ENCODE measurements around the gene ZNF710.
"Not testable (repeated sequence)": the region's sequence is repeated elsewhere in the genome, so short reads cannot be mapped to it uniquely, and the experiment has no call there.

ZNF710 gene

GRCh38 chr15:90001062-90001682 is at the start of gene ZNF710:
Gene ZNF710, plus strand, starts transcription at chr15:90001324. Its CDS starts 65,814 bp downstream, at chr15:90067138.
- no peak for DNase-seq (ENCODE audit: low read depth, low spot score)

GRCh38 chr15:89954541-89954940 is 46.6 kb upstream of the ZNF710 start:
- DNase-seq (ENCODE audit: low read depth, low spot score), result no peak

- not testable (repeated sequence) for DNase-seq (ENCODE audit: low read depth, low spot score)
These were observed 45.6 kb upstream of the ZNF710 start for GRCh38 chr15:89955449-89955998.

GRCh38 chr15:89958107-89958805 is 42.9 kb upstream of the ZNF710 start:
- no peak for DNase-seq (ENCODE audit: low read depth, low spot score)

GRCh38 chr15:89963301-89964231 is 37.6 kb upstream of the ZNF710 start:
- DNase-seq (ENCODE audit: low read depth, low spot score), result no peak

GRCh38 chr15:89964232-89964954 is 36.7 kb upstream of the ZNF710 start:
- no peak for DNase-seq (ENCODE audit: low read depth, low spot score)

- DNase-seq (ENCODE audit: low read depth, low spot score), result no peak
These were observed 33.2 kb upstream of the ZNF710 start for GRCh38 chr15:89967881-89968280.

- DNase-seq (ENCODE audit: low read depth, low spot score), result no peak
These were observed 29.5 kb upstream of the ZNF710 start for GRCh38 chr15:89971592-89971997.

- no peak for DNase-seq (ENCODE audit: low read depth, low spot score)
These were observed 29.0 kb upstream of the ZNF710 start for GRCh38 chr15:89972085-89972484.

- DNase-seq (ENCODE audit: low read depth, low spot score), result no peak
These were observed 25.5 kb upstream of the ZNF710 start for GRCh38 chr15:89975482-89976245.

- no peak for DNase-seq (ENCODE audit: low read depth, low spot score)
These were observed 24.9 kb upstream of the ZNF710 start for GRCh38 chr15:89976246-89976600.

GRCh38 chr15:89977836-89978235 is 23.3 kb upstream of the ZNF710 start:
- DNase-seq (ENCODE audit: low read depth, low spot score), result not testable (repeated sequence)

GRCh38 chr15:89978914-89979313 is 22.2 kb upstream of the ZNF710 start:
- no peak for DNase-seq (ENCODE audit: low read depth, low spot score)

- DNase-seq (ENCODE audit: low read depth, low spot score), result no peak
These were observed 20.2 kb upstream of the ZNF710 start for GRCh38 chr15:89980896-89981295.

GRCh38 chr15:89982315-89983055 is 18.6 kb upstream of the ZNF710 start:
- DNase-seq (ENCODE audit: low read depth, low spot score), result no peak

- DNase-seq (ENCODE audit: low read depth, low spot score), result no peak
These were observed 17.1 kb upstream of the ZNF710 start for GRCh38 chr15:89984001-89984400.

GRCh38 chr15:89984421-89985010 is 16.6 kb upstream of the ZNF710 start:
- no peak for DNase-seq (ENCODE audit: low read depth, low spot score)

- DNase-seq (ENCODE audit: low read depth, low spot score), result no peak
These were observed 16.0 kb upstream of the ZNF710 start for GRCh38 chr15:89985111-89985510.

GRCh38 chr15:89991312-89991711 is 9.8 kb upstream of the ZNF710 start:
- no peak for DNase-seq (ENCODE audit: low read depth, low spot score)

- DNase-seq (ENCODE audit: low read depth, low spot score), result no peak
These were observed 7.8 kb upstream of the ZNF710 start for GRCh38 chr15:89993349-89993748.

Data from activated CD4-positive, CD25-positive, alpha-beta regulatory T cell treated with anti-CD3 and anti-CD28 coated beads, Interleukin-2, amount 50 U/mL, for 16 hours (primary cell).